ENCODE data around the gene CNOT3. TPM values are rescaled to one million over a fixed set of nuclear protein-coding genes. Genes with fewer than 3 reads are reported as not detected.

Gene CNOT3
- total and polyA plus RNA-seq, 2 donors (not counting 3 experiments of a cell fraction or from before 2014, with no cell fraction given) = 20.4 to 74.7 TPM

GRCh38 chr19:54189735-54190502 is 52.4 kb downstream of the CNOT3 start:
- Histone ChIP-seq H4K20me1 (replicated peaks; ENCODE audit: control insufficient read depth, extremely low read depth, insufficient read depth, low read length) (no peaks in the 10 kb centered on the region), H3K27ac (ENCODE audit: insufficient read depth, low read depth, low read length) (peak overlapping the region; percentile 86), H3K9ac (replicated peaks; ENCODE audit: extremely low read depth, insufficient read depth, low read length) (peak overlapping the region; percentile 84), H3K4me3 (replicated peaks in 1 of 3; ENCODE audit: insufficient read depth in 1 of 3, low read depth in 1 of 3, low read length in 3 of 3) (peak overlapping the region in 2 of 3 experiments; percentile 72 to 87), H3K79me2 (ENCODE audit: control insufficient read depth, insufficient read depth, low read length) (peaks cover 42% of the 10 kb centered on the region), H3K9me3 (replicated peaks; ENCODE audit: control insufficient read depth, insufficient read depth, low read length) (no peaks in the 10 kb centered on the region), H3K4me1 (ENCODE audit: control insufficient read depth, extremely low read depth, insufficient read depth, low read length) (peaks cover 16% of the 10 kb centered on the region), H3K27me3 (ENCODE audit: control insufficient read depth in 2 of 2, insufficient read depth in 2 of 2, low read length in 2 of 2) (no peaks in the 10 kb centered on the region), H3K36me3 (ENCODE audit: control insufficient read depth in 2 of 2, extremely low read depth in 1 of 2, insufficient read depth in 2 of 2, low read length in 2 of 2) (peaks cover 10% of the 10 kb centered on the region in 2 experiments), H3K4me2 (ENCODE audit: insufficient read depth, low read length) (no peak overlapping the region), H3K9me1 (replicated peaks; ENCODE audit: control insufficient read depth, extremely low read depth, insufficient read depth, low read length) (no peaks in the 10 kb centered on the region), H2AFZ (ENCODE audit: low read depth, low read length) (peak overlapping the region; percentile 56)
- FAIRE-seq = peak; percentile 100
- intact Hi-C loops (cut with micrococcal nuclease) (loop anchor here (1.0 to 2.0 kb wide), 8 partner anchors 10 to 323 kb away; partner anchors contain the start of genes CNOT3, LENG1, LENG9 and MYADM), dilution Hi-C loops (cut with MboI; ENCODE audit: extremely low pct_ligation_motif_present, low sequenced_read_pairs) (no loop called here)
- no peak for TF ChIP-seq FOS (IDR thresholded peaks at IDR 0.05; ENCODE audit: borderline replicate concordance, insufficient read depth, low read length)
- TF ChIP-seq JUN (IDR thresholded peaks at IDR 0.05; ENCODE audit: borderline replicate concordance, insufficient read depth, insufficient read length, low read depth) = no peak
- peak; percentile 50 for TF ChIP-seq POLR2AphosphoS5 (IDR thresholded peaks at IDR 0.05; ENCODE audit: insufficient read depth, low read depth, low read length)
- TF ChIP-seq EZH2 (IDR thresholded peaks at IDR 0.05; ENCODE audit: borderline replicate concordance, low read depth, low read length, severe bottlenecking) = no peak
- no peak for TF ChIP-seq GATA2 (IDR thresholded peaks at IDR 0.05; ENCODE audit: insufficient read depth, insufficient read length, low read depth, low read length)
- TF ChIP-seq MAX (IDR thresholded peaks at IDR 0.05; ENCODE audit: insufficient read depth, insufficient read length) = peak; percentile 33
- TF ChIP-seq CTCF (IDR thresholded peaks at IDR 0.05; ENCODE audit: extremely low read depth in 1 of 2, insufficient read depth in 1 of 2, low read depth in 1 of 2, low read length in 2 of 2) = no peak
- TF ChIP-seq MYC (IDR thresholded peaks at IDR 0.05; ENCODE audit: low read depth, low read length) = peak; percentile 35
- TF ChIP-seq POLR2A (IDR thresholded peaks at IDR 0.05; ENCODE audit: low read depth, low read length) = peak; percentile 47
- POLR2A ChIA-PET = interaction anchor here (0.7 to 5.2 kb wide), 10 partner anchors 11 to 77 kb away, joined by 3 to 91 read pairs (median 4); partner anchors contain the start of genes CNOT3, LENG1 and RPS9
- BruUV-seq (replicated peaks) = no TSS peak
- DNase-seq (ENCODE audit: low read depth, low spot score) = peak; percentile 100
- CTCF ChIA-PET = interaction anchor here (0.7 to 2.7 kb wide), 19 partner anchors 10 to 76 kb away, joined by 3 to 25 read pairs (median 4); partner anchors contain the start of genes LENG1, RPS9 and TMC4

Data from endothelial cell of umbilical vein (primary cell).